ENCODE data around the gene AMACR. TPM values are rescaled to one million over a fixed set of nuclear protein-coding genes. Genes with fewer than 3 reads are reported as not detected.
"Not testable (repeated sequence)": the region's sequence is repeated elsewhere in the genome, so short reads cannot be mapped to it uniquely, and the experiment has no call there.

AMACR gene
- polyA plus RNA-seq, 5 donors, result 10.8 to 17.8 (median 11.8) TPM

DNA sequence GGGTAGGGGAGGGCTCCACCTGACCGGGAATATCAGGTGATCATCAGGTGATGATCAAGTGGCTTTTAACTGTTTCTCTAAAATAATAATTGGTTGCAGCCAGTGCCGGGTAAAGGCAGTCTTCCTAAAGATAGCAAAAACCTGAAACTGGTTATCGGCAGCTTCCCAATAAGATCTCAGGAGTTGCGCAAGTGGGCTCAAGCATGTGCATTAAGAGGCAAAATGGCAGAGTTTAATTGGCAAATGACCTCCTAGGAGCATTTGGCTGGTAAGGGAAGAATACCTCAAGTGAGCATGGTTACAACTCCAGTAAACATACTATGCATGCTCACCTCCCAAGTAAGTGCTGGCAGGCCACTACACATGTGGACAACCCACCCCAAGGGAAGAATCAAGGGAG is 31.0 kb upstream of the AMACR start:
- no peak for DNase-seq

DNA sequence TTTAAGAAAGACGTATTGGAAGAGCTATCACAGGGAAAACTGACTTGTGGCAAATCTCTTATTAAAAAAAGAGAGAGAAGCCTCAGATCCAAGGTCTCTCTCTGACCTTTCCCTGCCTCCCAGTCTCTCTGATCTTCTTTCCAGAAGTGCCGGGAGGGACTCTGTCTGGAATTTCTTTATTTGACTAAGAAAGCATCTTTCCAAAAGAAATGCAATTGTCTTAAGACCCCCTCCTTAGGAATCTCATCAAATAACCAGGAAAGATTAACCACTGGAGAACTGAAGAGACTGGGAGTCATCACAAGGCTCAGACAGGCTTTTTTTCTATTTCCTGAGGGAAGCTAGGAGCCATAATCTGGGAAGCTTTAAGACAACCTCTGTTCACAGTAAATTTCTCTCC is 30.5 kb upstream of the AMACR start:
- no peak for DNase-seq

DNA sequence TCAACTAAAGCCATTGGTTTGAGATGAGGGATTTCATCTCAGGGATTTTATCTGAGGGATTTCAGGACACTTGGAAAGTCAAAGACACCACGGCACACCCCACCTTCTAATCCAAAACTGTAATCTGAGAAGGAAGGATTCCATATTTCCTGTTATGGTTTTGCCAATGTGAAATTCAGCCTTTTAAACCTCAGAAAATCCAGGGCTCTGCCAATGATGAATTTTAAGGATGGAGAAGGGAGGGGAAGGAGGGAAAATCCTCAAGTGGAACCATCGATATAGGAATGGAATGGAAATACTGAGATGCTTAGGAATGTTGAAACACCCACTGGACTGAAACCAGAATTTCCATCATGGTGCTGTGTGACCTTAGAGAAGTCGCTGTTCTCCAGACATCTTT is 29.9 kb upstream of the AMACR start:
- DNase-seq, result no peak

DNA sequence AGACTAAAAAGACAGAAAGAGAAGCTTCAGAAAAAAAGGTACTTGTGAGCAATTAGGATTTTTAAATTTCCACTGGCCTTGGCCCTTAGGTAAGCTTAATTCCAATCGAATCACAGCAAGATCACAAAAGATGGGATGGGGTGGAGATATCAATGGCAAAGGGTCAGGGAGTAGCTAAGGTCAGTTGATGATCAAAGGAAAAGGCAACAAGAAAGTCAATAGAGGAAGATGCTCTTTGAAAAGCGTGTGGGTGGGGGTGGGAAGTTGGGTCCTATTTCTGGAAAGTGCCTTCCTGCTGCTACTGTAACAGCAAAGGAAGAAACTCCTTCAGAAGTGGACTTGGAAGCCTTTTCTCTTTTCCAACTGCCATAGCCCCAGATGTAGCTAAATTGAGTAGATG is 27.9 kb upstream of the AMACR start:
- no peak for DNase-seq

DNA sequence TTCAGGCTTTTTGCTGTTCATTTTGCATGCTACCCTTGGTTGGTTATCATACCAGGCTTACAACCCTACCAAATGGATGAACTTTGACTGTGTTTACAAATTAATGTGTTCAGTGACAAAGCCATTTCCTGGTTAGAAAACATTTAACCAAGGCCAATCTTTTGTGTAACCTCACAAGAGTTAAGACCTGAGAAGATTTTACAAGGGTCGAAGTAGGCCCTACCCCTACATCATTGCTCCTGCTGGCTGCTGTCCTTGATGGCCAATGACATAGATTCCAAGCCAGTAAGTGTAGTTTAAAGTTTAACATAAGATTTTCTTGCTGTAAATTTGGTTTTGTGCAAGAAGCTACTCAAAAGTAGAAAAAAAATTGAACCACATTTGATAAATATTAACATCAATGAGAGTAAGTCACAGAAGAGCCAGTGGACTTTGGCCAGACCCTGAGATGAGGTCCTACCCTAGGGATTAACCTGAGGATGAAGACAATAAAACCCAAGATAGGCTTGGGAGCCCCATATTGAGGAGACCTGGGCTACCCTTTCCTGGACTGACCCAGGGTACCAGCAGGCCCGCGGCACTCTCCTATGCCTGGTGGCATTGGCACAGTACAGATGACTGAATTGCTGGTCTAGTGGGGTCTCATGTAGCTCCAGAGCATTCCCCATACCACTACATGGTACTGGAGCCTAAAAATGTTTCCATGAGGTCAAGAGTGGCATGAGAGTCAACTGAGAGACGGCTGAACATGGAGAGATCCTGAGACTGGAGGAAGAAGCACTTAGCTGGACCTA is 26.9 kb upstream of the AMACR start:
- no peak for DNase-seq

DNA sequence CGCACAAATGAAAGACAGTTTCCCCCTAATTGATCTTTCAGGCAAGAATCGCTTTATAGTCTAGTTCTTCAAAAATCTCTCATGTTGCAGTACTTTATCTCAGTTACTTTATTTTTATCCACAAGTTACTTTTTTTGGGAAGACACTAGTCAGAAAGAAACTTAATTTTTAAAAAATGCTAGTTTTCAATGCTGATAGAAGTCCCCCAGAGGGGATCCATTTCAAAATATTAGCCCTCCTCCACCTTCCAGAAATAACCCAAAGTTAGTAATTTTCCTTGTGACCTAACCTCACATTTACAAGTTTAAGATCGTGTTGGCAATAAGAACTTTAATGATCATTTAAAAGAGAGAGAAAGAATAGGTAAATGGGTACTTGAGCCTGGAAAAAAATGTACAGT is 24.1 kb upstream of the AMACR start:
- no peak for DNase-seq

DNA sequence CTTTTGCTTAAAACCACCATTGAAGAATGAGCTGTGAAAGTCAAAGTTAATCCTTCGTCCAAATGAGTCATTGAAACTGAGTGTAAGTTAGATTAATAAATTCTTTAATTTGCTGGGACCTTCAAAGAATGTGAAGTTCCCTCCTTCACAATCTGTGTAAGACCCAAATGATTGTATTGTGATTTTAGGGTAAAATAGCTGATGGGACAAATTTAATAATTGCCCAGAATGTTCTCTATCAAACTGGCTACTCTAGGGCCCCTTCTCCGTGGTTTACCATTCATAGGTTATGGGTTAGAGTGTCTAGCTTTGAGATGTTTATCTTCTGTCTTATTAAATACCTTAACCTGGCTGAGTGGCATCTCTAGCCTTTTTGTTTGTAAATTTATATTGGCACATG is 23.3 kb upstream of the AMACR start:
- DNase-seq, result no peak

DNA sequence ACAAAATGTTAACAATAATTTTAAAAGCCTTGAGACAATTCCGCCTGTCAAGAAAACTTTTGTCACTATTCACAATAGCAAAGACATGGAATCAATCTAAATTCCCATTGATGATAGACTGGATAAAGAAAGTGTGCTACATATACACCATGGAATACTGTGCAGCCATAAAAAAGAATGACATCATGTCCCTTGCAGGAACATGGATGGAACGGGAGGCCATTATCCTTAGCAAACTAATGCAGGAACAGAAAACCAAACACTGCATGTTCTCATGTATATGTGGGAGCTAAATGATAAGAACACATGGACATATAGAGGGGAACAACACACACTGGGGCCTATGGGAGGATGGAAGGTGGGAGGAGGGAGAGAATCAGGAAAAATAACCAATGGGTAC is 22.7 kb upstream of the AMACR start:
- not testable (repeated sequence) for DNase-seq

DNA sequence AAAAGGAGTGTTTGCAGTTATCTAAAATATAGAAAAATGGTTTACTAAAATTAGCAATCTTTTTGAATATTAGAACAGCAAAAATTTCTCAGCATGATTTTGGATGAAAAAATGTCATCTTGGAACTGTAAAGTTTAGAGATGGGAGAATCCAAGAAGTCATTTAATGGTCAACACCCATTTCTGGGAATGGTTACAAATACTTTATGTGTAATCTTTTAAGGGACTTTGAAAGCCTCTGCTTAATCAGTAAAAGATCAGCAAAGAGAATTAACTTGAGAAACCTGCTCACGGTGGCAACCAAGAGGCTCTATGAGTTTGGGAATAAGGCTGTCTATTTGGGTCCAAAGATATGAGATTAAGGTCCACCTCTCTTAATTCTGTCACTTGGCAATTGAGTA is 22.2 kb upstream of the AMACR start:
- no peak for DNase-seq

DNA sequence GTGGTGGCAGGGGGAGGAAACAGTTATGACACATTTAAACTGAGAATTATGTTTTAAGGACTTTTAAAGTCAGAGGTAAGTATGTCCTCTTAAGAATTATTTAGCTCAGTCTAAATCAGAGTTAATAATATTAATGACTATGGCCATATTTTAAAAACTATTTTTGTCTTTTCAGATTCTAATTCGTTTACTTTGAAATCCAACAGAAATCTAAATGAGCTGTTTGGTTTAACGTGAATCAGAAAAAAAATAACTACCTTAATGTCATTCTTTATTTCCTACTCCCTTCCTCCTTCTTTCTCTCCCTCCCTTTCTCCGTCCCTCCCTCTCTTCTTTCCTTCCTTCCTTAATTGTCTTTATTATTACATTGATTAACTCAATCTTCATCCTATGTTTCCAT is 20.5 kb upstream of the AMACR start:
- DNase-seq, result no peak

DNA sequence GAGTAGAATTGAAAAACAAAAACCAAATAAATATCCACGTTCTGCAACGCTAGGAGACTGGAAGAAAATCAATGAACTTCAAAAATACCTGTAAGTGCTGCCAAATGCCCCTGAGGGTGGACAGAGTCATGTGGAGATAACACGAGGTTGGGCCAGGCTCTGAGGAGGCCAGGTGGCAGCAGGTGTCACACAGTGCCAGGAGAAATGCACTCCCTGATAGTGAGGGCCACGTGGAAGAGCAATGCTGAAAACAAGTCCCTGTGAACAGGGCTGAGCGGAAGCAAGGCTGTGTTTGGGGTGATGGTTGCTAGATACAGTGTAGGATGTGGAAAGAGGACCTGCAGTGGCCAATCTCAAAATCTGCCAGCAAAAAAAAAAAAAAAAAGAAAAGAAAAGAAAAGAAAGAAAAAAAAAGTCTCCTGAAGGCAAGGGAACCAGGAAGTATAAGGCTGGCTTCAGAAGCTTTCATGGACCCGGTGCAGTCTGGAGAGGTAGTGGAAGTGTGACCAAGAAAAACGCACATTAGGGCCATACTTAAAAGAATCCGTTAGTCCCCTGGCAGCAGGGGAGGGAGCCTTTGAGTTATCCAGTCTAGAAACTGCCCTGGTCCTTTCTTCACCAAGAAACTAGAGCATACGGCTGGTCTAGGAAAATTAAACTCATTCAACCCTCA is 18.4 kb upstream of the AMACR start:
- no peak for DNase-seq

DNA sequence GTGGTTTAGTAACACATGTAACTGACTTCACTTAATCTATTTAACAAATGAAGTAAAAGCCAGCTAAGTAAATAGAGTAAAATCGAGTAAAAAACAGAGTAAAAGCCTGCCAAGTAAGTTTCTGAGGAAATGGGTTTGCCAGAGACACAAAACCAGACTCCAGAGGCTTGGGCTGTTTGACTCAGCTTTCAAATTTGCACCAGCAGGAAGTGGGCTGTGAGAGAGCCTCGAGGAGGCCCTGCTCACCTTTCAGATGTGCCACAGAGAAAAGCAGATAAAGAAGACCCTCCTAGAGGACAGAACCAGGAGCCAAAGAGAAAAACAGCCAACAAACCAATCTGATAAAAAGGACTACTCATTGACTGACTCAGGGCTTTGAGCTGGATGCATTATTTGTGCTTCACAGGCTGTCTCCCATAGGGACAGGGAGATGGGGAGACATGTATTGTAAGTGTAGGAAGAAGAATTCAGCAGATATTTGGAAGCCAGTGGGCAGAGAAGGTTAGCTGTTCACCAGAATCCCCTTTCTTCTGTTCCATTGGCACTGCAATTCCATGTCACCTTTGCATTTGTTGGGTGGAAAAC is 14.4 kb upstream of the AMACR start:
- no peak for DNase-seq

DNA sequence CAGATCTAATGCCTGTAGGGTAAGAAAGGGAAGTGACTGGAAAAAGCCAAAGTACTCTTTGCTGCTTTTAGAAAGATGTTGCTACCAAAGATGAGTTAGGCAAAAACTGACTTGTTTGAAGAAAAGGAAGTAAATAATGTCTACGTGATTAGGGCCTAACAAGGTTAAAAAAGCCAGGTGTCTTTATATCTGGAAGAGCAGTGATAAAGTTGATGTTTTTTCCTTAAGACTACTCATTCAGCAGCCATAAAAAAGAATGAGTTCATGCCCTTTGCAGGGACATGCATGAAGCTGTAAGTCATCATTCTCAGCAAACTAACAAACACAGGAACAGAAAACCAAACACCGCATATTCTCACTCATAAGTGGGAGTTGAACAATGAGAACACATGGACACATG is 13.5 kb upstream of the AMACR start:
- DNase-seq, result no peak

DNA sequence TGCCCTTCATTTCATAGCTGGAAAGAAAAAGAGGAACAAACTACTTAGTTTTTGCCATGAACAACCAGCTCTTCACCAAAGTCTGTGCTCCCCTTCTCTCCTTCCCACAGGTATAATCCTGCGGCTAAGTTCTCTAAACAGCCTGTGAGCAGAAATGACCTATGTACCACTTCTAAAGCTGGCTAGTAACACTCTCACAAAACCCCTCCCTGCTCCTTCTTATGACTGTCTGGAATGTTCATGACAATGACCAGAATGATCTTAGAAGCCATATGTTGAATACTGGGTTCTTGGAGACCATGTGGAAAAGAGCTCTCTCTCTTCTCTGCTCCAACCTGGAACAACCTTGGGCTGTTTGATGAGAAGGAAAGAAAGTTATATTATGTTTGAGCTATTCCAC is 12.9 kb upstream of the AMACR start:
- no peak for DNase-seq

DNA sequence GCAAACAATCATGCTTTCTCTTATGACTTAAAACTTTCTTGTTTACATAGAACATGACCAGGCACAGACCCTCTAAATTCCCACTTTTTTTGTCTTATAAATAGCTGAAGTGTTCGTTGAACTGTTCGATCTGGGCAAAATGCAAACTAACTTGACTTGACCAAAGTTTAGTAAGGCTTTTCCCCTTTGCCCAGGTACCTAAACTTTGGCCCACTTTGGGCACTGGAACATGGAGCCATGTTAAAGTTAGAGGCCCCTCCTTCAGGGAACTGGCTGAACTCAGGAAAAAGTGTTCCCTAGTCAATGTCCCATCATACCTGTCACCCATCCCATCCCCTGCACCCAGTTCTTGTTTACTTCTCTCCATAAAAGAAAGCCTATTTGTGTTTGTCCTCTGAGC is 9.4 kb upstream of the AMACR start:
- no peak for DNase-seq

DNA sequence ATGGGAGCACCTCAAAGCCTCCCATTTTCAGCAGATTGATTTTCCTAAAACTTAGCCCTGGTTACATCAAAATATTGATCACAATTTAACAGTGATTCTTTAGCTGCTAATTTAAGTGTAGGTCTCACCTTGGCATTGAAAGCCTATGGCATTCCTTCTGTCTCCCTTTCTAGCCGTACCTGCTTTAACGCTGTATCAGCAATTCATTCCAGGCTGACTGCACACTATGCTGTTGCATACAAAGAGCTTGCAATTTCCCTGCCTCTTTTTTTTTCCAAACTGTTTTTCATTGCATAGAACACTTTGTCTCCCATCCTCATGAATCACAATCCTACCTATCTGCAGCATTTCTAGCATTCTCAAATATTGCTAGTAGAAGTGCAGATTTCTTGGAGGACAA is 8.9 kb upstream of the AMACR start:
- DNase-seq, result no peak

DNA sequence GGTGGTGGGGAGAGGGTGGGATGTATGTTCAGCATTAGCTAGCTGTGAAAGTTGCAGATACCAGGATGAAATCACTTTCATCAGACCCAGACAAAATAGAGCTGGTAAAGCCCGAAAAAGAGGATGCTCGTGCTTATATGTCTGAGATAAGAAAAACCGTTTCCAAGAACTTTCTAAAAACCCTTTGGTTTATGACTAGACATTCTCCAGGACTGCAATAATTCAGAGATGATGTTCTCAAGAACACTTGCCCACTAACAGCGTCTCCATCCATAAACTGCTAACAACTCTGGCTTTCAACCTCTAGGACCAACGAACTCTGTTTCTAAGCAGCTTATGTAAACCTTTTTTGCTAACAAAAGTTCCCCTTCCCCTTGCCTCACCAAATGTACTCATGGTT is 8.4 kb upstream of the AMACR start:
- DNase-seq, result no peak

DNA sequence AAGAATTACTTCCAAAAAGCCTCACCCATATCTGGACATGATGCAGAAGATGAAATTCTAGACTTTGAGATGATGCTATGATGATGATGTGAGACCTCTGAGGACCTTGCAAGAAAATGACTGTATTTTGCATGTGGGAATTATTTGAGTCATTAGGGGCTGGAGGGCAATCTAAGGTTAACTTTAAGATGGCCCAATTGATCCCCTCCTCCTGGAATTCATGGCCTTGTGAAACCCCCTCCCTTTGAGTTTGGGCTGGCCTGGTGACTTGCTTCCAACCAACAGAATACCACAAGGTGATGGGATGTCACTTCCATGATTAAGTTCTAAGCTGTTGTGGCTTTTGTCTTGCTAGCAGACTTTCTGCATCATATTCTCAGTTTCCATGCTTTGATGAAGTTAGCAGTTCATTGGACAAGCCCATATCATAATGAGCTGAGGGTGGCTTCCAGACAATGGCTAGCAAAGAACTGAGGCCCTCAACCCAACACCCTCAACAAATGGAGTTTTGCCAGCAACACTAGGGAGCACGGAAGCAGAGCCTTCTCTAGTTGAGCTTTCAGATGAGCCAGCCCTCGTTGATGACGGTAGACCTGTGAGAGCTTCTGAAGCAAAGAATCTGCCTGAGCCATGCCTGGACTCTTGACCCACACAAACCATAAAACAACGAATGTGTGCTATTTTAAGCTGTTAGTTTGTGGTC is 7.4 kb upstream of the AMACR start:
- DNase-seq, result no peak

DNA sequence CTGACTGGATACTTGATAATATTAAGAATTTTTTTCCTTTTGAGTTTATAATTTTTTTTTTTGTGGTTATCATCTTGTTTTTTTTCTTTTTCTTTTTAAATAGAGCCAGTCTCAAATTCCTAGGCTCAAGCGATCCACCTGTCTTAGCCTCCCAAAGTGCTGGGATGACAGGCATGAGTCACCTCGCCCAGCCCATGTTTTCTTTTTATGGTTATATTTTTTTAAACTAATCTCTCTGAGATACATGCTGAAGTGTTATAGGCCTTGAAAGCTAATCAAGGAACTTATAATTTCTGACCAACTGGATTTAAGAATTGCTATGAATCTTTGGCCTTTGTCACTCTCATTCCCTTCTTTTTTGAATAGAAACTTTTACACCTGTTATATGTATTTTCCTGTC is 6.8 kb upstream of the AMACR start:
- DNase-seq, result no peak

DNA sequence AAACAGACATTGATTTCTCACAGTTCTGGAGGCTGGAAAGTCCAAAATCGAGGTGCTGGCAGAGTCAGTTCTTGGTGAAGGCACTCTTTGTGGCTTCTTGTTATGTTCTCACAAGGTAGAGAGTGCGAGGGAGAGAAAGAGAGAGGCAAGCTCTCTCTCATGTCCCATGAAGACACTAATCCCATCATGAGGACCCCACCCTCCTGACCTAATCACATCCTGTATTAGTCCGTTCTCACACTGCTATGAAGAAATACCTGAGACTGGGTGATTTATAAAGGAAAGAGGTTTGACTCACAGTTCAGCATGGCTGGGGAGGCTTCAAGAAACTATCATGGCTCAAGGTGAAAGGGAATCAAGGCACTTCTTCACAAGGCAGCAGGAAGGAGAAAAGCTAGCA is 5.7 kb upstream of the AMACR start:
- DNase-seq, result no peak

DNA sequence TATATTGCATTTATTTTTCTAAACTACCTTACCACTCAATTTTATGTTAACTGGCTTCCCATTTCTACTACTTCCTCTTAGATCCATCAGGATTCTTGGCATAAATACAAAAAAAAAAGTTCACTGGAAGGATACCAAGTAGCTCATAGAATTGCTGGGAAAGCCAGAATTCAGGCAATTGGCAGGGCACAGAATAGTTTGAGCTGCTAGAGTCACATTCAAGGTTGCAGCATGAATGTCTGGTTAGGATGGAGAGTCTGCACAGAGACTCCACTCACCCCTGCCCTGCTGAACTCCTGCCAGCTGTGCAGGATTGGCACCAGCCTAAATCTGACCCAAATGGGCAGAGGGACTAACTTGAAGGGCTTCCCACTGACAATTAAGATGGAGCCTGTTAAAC is 4.9 kb upstream of the AMACR start:
- DNase-seq, result peak; percentile 74 to 76

DNA sequence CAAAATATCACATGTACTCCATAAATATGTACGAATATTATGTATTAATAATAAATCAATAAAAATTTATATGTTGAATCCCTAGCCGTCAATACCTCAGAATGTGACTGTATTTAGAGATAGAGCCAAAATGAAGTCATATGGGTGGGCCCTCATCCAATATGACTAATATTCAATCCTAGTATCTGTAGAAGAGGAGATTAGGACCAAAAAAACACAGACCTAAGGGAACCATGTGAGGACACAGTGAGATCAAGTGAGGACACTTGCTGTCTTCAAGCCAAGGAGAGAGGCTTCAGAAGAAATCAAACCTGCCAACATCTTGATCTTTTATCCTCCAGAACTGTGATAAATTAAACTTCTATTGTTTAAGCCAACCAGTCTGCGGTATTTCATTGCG is 3.7 kb upstream of the AMACR start:
- no peak for DNase-seq

DNA sequence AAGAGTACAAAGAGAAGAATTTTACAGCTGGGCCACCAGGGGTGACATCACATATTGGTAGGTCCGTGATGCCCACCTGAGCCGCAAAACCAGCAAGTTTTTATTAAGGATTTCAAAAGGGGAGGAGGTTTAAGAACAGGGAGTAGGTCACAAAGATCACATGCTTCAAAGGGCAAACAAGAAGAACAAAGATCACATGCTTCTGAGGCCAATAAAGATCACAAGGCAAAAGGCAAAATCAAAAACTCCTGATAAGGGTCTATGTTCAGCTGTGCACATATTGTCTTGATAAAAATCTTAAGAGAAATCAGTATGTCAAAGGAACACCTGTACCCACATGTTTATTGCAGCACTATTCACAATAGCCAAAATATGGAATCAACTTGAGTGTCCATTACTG is 2.3 kb upstream of the AMACR start:
- not testable (repeated sequence) for DNase-seq
